Measurements from ENCODE around the gene PPIL6.
"Not testable (repeated sequence)": the region's sequence is repeated elsewhere in the genome, so short reads cannot be mapped to it uniquely, and the experiment has no call there.

PPIL6 gene

DNA sequence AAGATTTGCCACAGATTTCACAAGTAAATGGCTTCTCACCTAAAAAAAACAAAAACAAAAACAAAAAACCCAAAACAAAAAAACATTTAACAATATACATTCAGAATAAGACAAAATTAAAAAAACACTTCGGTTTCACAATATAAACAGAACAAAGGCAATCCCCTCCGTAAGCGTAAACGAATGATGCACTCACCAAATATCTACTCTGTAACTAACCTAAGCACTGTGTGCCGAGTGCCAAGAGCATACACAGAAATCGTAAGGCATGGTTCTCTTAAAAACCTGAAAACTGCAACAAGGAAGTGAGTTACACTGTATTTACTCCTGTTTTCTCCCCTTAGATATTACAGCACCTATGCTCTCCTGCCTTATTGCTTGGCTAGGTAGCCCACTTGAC is 27.3 kb upstream of the PPIL6 start:
- H3K4me3 ChIP-seq (ENCODE audit: control insufficient read depth, low read depth, low read length), result no peak overlapping the region
- TF ChIP-seq, protein P1, sequence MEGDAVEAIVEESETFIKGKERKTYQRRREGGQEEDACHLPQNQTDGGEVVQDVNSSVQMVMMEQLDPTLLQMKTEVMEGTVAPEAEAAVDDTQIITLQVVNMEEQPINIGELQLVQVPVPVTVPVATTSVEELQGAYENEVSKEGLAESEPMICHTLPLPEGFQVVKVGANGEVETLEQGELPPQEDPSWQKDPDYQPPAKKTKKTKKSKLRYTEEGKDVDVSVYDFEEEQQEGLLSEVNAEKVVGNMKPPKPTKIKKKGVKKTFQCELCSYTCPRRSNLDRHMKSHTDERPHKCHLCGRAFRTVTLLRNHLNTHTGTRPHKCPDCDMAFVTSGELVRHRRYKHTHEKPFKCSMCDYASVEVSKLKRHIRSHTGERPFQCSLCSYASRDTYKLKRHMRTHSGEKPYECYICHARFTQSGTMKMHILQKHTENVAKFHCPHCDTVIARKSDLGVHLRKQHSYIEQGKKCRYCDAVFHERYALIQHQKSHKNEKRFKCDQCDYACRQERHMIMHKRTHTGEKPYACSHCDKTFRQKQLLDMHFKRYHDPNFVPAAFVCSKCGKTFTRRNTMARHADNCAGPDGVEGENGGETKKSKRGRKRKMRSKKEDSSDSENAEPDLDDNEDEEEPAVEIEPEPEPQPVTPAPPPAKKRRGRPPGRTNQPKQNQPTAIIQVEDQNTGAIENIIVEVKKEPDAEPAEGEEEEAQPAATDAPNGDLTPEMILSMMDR (conservative IDR thresholded peaks at IDR 0.05; ENCODE audit: control insufficient read depth, insufficient read depth, low read depth, low read length), result no peak
- DNase-seq (ENCODE audit: low read depth), result no peak

DNA sequence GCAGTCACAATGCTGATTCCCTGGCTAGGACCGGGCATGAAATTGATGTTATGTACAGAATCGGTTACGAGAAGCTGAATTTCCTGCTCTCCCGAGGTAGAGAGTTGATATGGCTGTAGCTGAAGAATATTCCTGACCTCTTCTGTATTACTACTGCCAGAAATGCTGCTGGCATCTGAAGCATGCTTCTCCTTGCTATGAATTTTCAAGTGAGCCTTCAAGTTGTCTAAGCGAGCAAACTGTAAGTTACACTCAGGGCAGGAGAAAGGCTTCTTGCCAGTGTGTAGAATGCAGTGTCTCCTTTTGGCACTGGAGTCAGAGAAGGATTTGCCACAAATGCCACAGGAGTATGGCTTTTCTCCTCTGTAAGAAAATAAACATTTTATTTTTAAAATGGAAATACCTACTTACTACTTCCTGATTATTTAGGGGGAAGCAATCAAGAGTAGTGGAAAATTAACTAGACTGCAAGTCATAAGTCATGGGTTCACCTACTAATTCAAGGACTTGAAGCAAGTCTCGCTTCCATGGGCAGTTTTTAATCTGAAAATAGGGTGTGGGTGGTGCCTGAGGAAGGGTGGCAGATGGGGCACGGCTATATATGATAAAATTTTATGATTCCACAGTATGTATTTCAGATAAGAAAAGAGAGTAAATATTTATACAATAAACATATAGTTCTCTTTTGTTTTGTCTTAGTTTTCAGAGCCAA is 25.9 kb upstream of the PPIL6 start:
- H3K4me3 ChIP-seq (ENCODE audit: control insufficient read depth, low read depth, low read length), result no peak overlapping the region
- TF ChIP-seq, protein P1 (conservative IDR thresholded peaks at IDR 0.05; ENCODE audit: control insufficient read depth, insufficient read depth, low read depth, low read length), result no peak
- no peak for DNase-seq (ENCODE audit: low read depth)

- no peak for DNase-seq (ENCODE audit: low read depth)
- TF ChIP-seq, protein P1 (conservative IDR thresholded peaks at IDR 0.05; ENCODE audit: control insufficient read depth, insufficient read depth, low read depth, low read length), result no peak
- H3K4me3 ChIP-seq (ENCODE audit: control insufficient read depth, low read depth, low read length), result no peak overlapping the region
Observed at GRCh38 chr6:109465772-109466171, 25.3 kb upstream of the PPIL6 start.

- H3K4me3 ChIP-seq (ENCODE audit: control insufficient read depth, low read depth, low read length), result no peak overlapping the region
- TF ChIP-seq, protein P1 (conservative IDR thresholded peaks at IDR 0.05; ENCODE audit: control insufficient read depth, insufficient read depth, low read depth, low read length), result no peak
- no peak for DNase-seq (ENCODE audit: low read depth)
Observed at GRCh38 chr6:109461733-109462526, 21.5 kb upstream of the PPIL6 start.

DNA sequence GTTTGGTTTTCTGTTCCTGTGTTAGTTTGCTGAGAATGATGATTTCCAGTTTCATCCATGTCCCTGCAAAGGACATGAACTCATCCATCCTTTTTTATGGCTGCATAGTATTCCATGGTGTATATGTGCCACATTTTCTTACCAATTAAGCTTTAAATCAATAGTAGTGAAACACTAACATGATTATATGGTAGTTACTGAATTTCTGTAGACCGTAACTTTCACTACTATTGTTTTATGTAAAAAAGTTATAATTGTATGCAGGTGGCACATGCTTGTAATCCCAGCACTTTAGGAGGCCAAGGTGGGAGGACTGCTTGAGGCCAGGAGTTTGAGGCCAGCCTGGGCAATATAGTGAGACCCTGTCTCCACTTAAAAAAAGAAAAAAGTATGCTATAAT is 20.8 kb upstream of the PPIL6 start:
- not testable (repeated sequence) for H3K4me3 ChIP-seq (ENCODE audit: control insufficient read depth, low read depth, low read length); DNase-seq (ENCODE audit: low read depth)

DNA sequence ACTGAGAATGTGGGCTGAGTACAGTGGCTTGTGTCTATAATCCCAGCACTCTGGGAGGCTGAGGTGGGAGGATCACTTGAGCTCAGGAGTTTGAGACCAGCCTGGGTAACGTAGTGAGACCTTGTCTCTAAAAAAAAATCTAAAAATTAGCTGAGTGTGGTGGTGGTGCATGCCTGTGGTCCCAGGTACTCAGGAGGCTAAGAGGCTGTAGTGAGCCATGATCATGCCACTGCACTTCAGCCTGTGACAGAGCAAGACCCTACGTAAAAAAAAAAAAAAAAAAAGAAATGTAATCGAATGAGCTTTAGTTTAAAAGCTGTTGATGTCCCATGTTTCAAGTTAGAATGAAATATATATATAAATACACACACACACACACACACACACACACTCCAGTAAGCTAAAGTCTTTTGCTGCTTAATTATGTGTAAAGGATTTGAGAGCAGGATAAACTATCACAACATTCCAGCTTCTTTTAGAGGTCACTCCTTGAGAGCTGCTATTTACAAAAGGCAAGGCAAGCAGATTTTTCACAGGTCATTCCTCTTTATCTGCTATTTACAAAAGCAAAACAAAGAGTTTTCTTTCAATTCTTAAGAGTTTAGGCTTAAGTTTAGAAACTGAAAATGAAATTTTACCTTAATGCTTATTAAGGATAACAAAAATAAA is 19.9 kb upstream of the PPIL6 start:
- no peak for DNase-seq (ENCODE audit: low read depth)
- TF ChIP-seq, protein P1 (conservative IDR thresholded peaks at IDR 0.05; ENCODE audit: control insufficient read depth, insufficient read depth, low read depth, low read length), result no peak
- H3K4me3 ChIP-seq (ENCODE audit: control insufficient read depth, low read depth, low read length), result no peak overlapping the region

Measured in fibroblast of mammary gland (primary cell).